GM21717 (cell line): ENCODE measurements around the gene TBPL2.
A peak's percentile ranks its signal among the peaks of the same experiment; 100 is the strongest.
"Not testable (repeated sequence)": the region's sequence is repeated elsewhere in the genome, so short reads cannot be mapped to it uniquely, and the experiment has no call there.

Experiments used
- ATAC-seq: cut with Tn5 transposase; IDR thresholded peaks from one replicate; pipeline ENCODE4 v1.9.1; 2021; ENCODE audit warnings: mild to moderate bottlenecking, moderate library complexity; ENCODE audit not compliant: unreplicated experiment

TBPL2 gene

DNA sequence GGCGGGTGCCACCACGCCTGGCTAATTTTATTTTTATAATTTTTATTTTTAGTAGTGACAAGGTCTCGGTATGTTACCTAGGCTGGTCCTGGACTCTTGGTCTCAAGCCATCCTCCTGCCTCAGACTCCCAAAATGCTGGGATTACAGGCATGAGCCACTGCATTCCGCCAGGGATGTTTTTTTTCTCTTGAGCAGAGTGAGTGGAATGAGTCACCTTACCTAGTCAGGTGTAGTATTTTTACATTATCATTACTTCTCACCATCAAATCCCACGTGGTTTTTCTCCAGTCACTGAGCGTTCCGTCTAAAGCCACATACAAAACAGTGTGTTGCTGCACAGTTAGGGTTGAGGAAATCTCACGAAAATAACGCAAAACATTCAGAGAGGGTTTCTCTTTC lies 870 bp upstream of the TBPL2 start:
- no peak for ATAC-seq

- ATAC-seq, result peak; percentile 69
These were observed 2.2 kb downstream of the TBPL2 start for GRCh38 chr14:55438066-55438683.

GRCh38 chr14:55436931-55437330 lies 3.5 kb downstream of the TBPL2 start:
- no peak for ATAC-seq

- ATAC-seq, result no peak
These were observed 3.9 kb downstream of the TBPL2 start for GRCh38 chr14:55436519-55436918.

DNA sequence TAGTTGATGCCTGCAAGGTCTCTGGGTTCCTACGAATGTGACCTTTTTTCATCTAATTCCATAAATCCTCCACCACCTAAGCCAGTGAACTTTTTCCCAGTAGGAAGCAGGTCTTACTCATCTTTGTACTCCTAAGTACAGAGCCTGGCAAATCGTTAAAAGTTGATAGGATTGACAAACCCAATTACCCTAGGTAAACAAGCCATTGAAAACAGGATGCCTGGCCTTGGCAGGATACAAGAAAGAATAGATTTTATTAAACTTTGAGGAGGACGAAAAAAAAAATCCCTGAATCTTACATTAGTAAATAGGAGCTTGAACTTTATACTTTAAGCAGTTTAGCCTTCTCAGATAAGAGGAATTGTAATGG lies 5.6 kb downstream of the TBPL2 start:
- no peak for ATAC-seq

- ATAC-seq, result no peak
These were observed 6.3 kb downstream of the TBPL2 start for GRCh38 chr14:55433880-55434804.

- ATAC-seq, result no peak
These were observed 7.8 kb downstream of the TBPL2 start for GRCh38 chr14:55432628-55433027.

- ATAC-seq, result peak; percentile 61
These were observed 10.3 kb downstream of the TBPL2 start for GRCh38 chr14:55430024-55430690.

- no peak for ATAC-seq
These were observed 13.0 kb downstream of the TBPL2 start for GRCh38 chr14:55427439-55427838.

DNA sequence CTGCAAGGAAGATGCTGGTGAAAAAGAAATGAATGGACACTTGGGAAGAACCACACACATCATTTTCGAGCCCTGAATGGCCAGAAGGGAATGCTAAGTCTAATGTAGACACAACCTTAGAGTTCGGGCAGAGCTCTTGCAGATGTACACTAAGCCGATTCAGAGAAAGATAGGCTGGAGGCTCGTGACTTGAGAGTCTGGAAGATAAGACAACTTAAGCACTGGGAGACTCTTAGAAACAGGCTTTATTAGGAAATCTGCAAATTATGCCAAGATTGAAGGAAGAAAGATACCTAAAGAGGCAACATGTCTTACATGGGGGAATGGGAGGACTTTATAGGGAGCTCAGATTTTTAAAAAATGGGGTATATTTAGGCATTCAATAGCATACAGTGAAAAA lies 13.5 kb downstream of the TBPL2 start:
- no peak for ATAC-seq

- no peak for ATAC-seq
These were observed 15.3 kb downstream of the TBPL2 start for GRCh38 chr14:55425091-55425490.

GRCh38 chr14:55423969-55424368 lies 16.4 kb downstream of the TBPL2 start:
- no peak for ATAC-seq

DNA sequence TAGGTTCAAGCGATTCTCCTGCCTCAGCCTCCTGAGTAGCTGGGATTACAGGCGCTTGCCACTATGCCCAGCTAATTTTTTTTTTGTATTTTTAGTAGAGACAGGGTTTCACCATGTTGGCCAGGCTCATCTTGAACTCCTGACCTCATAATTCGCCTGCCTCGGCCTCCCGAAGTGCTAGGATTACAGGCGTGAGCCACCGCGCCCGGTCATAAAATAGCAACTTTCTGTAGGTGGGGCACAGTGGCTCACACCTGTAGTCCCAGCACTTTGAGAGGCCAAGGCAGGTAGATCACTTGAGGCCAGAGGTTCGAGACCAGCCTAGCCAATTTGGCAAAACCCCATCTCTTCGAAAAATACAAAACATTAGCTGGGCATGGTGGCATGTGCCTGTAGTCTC lies 18.1 kb downstream of the TBPL2 start:
- ATAC-seq, result not testable (repeated sequence)

DNA sequence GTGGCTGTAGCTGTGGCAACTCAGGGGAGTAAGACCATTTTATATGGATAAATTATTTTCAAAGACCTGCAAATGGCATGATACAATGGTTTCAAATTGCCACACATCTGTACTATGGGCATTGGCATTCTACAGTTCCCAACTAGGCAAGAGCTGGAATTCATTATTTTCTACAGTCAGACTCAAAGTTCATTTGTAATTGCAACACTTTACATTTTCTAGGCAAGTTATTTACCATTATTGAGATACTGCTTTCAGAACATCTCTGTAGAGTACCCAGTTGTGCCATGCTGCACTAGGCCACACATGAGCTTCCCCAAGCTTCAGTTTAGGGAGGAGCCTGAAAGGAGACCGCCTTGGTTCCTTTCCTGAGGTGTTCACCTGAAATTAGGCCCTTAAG lies 20.8 kb downstream of the TBPL2 start:
- ATAC-seq, result no peak

GRCh38 chr14:55418411-55418810 lies 22.0 kb downstream of the TBPL2 start:
- ATAC-seq, result no peak

- ATAC-seq, result no peak
These were observed 22.5 kb downstream of the TBPL2 start for GRCh38 chr14:55417955-55418354.

- no peak for ATAC-seq
These were observed 23.6 kb downstream of the TBPL2 start for GRCh38 chr14:55416866-55417265.

- no peak for ATAC-seq
These were observed 25.9 kb downstream of the TBPL2 start for GRCh38 chr14:55414551-55414950.

DNA sequence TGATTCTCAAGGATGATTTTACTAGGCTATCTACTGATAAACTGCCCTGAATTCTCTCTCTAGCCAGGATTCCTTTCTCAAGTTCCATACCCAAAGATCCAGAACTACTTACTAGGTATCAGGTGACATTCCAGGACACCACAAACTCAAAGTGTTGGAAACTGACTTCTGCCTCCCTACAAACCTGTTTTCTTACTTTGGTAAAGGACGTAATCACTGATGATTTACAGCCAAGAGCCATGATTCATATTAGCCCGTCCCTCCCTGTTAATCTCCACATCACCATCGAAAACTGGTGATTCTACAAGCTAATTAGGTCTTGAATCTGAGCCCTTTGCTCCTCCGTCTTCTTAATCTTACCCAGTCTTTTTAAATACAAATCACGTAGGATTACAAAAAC lies 27.7 kb downstream of the TBPL2 start:
- no peak for ATAC-seq

- ATAC-seq, result peak; percentile 93
These were observed 28.7 kb downstream of the TBPL2 start, which contains the start of gene ATG14 for GRCh38 chr14:55411426-55412389. ATG14 (minus strand) TSS chr14:55411830; CDS start chr14:55411822, 8 bp downstream.

- ATAC-seq, result no peak
These were observed 29.5 kb downstream of the TBPL2 start for GRCh38 chr14:55410876-55411275.
